ENCODE measurements around the gene SLC16A8.

SLC16A8 gene

GRCh38 chr22:38129856-38130255, 45.9 kb upstream of the SLC16A8 start:
- Histone ChIP-seq H3K4me1 (peaks cover 0 to 10% (median 0%) of the 10 kb centered on the region in 4 donors), H3K27me3 (no peaks in the 10 kb centered on the region), H3K9me3 (no peaks in the 10 kb centered on the region), H3K27ac (no peak overlapping the region), H3K36me3 (peaks cover 0 to 78% (median 12%) of the 10 kb centered on the region in 3 donors), H3K4me3 (no peak overlapping the region)
- no peak for DNase-seq
- no peak for TF ChIP-seq CTCF (IDR thresholded peaks at IDR 0.05)
- intact Hi-C loops (cut with DNase I; ENCODE audit: low total_unique reads) = no loop called here

GRCh38 chr22:38129021-38129420, 45.0 kb upstream of the SLC16A8 start:
- DNase-seq = no peak

GRCh38 chr22:38127869-38128268, 43.9 kb upstream of the SLC16A8 start:
- Histone ChIP-seq H3K4me3 (no peak overlapping the region), H3K27me3 (no peaks in the 10 kb centered on the region), H3K36me3 (peaks cover 0 to 60% (median 7%) of the 10 kb centered on the region in 3 donors), H3K27ac (no peak overlapping the region), H3K4me1 (peaks cover 0 to 10% (median 0%) of the 10 kb centered on the region in 4 donors), H3K9me3 (no peaks in the 10 kb centered on the region)
- DNase-seq = no peak
- TF ChIP-seq CTCF (IDR thresholded peaks at IDR 0.05) = no peak
- intact Hi-C loops (cut with DNase I; ENCODE audit: low total_unique reads) = no loop called here

More at GRCh38 chr22:38129021-38129420, 45.0 kb upstream of the SLC16A8 start:
- Histone ChIP-seq H3K9me3 (no peaks in the 10 kb centered on the region), H3K27ac (no peak overlapping the region), H3K4me1 (peaks cover 0 to 10% (median 0%) of the 10 kb centered on the region in 4 donors), H3K4me3 (no peak overlapping the region), H3K27me3 (no peaks in the 10 kb centered on the region), H3K36me3 (peaks cover 0 to 71% (median 7%) of the 10 kb centered on the region in 3 donors)
- intact Hi-C loops (cut with DNase I; ENCODE audit: low total_unique reads) = no loop called here
- no peak for TF ChIP-seq CTCF (IDR thresholded peaks at IDR 0.05)

GRCh38 chr22:38126928-38127668, 43.1 kb upstream of the SLC16A8 start:
- Histone ChIP-seq H3K4me3 (no peak overlapping the region), H3K27ac (no peak overlapping the region), H3K27me3 (no peaks in the 10 kb centered on the region), H3K36me3 (peaks cover 0 to 52% (median 7%) of the 10 kb centered on the region in 3 donors), H3K4me1 (peaks cover 0 to 10% (median 0%) of the 10 kb centered on the region in 4 donors), H3K9me3 (no peaks in the 10 kb centered on the region)
- intact Hi-C loops (cut with DNase I; ENCODE audit: low total_unique reads) = no loop called here
- TF ChIP-seq CTCF (IDR thresholded peaks at IDR 0.05) = no peak
- DNase-seq = no peak

- Histone ChIP-seq H3K4me1 (no peaks in the 10 kb centered on the region), H3K36me3 (peaks cover 0 to 45% (median 7%) of the 10 kb centered on the region in 3 donors), H3K27me3 (no peaks in the 10 kb centered on the region), H3K27ac (no peak overlapping the region), H3K9me3 (no peaks in the 10 kb centered on the region), H3K4me3 (no peak overlapping the region)
- TF ChIP-seq CTCF (IDR thresholded peaks at IDR 0.05) = no peak
- intact Hi-C loops (cut with DNase I; ENCODE audit: low total_unique reads) = no loop called here
- no peak for DNase-seq
Observed at GRCh38 chr22:38125751-38126201, 41.8 kb upstream of the SLC16A8 start.
